Measurements from ENCODE around the gene PAQR3.

- TF ChIP-seq CTCF (IDR thresholded peaks at IDR 0.05) = no peak
- no peak for TF ChIP-seq POLR2A (IDR thresholded peaks at IDR 0.05)
Measured at GRCh38 chr4:78953231-78953630, 14.0 kb upstream of the PAQR3 start.
